Measurements from ENCODE around the gene CLBA1.

The CLBA1 gene

DNA sequence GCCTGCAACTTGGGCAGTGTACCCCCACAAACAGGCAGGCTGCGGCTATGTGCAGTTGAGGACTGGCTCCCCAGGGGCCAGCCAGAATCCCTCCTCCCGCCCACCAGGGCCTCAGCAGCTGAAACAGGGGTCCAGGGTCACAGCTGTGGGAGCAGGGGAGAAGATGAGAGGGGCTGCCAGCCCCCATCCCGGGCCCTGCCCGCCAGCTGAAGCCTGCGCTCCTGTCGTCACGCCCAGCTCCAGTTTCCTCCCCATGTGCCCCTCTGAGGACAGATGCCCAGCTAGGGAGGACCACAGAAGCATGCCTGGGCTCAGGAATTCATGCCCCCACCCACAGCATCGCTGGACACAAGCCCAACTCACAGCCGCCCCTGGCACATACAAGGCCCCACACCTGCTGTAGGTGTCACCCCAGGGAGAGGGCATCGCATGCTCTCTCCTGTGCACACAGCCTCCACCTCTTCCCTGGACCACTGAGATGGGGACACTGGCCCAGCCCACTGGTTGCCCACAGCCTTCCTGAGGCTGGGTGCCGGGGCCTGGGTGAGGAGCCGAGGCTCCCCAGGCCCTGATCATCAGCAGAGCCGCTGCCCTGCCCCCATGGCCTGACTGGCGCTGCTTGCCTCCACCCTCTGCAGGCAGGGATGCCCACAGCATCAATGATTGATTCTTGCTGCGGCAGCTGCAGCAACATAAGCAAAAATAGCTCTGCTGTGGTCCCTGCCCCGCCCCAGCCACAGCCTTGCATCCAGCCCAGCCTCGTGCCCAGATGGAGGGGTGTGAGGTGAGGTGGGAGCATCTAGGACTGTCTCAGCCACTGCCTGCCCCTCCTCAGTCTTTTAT, 3.7 kb upstream of the CLBA1 start:
- no peak for DNase-seq

DNA sequence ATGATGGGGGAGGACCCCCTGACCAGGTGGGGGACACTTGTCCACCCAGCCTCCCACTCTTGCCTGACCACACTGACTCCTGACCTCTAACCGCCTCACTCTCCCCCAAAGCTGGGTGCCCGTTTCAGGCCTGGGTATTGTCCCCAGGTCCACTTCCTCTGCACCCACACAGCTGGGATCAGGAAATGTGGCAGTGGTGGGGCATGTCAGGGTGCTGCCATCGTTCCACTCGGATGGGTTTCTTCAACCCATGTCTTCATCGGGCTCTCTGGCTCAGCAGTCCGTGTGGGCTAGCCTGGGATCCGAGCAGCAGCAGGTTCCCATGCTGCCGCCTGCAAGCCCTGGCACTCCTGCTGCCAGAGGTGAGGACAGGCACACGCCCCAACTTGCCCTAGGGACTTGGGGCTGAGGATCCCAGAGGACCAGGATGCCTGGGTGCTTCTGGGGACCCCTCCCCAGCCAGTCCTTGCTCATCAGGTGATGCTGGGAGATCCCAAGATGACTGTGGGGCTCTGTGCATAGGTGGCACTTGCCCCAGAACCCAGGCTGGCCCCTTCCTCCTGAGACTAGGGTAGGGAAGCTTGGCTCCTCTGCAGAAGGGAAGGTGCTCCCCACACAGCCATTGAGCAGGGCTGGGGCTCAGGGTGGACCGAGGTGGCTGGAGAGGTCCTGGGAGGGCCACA, 2.9 kb upstream of the CLBA1 start:
- no peak for DNase-seq

DNA sequence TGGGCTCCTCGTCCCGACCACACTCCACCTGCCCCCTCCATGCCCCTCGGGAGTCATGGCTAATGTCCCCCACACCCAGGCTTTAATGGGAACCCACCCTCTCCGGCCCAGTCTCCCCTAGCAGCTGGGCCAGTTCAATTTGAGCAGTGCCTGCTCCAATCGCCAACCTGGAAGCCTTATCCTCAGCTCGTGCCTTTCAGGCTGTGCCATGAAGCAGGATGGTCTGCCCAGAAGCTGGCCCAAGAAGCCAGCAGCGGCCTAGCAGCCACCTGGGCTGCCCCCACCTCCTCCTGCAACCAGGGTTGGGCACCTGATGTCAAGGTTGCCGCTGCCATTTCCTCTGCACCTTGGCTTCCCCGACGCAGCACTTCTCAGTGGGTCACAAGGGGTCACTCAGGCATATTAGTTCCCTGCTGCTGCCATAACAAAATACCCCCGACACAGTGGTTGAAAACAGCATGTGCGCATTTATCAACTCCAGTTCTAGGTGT, 2.3 kb upstream of the CLBA1 start:
- no peak for DNase-seq

DNA sequence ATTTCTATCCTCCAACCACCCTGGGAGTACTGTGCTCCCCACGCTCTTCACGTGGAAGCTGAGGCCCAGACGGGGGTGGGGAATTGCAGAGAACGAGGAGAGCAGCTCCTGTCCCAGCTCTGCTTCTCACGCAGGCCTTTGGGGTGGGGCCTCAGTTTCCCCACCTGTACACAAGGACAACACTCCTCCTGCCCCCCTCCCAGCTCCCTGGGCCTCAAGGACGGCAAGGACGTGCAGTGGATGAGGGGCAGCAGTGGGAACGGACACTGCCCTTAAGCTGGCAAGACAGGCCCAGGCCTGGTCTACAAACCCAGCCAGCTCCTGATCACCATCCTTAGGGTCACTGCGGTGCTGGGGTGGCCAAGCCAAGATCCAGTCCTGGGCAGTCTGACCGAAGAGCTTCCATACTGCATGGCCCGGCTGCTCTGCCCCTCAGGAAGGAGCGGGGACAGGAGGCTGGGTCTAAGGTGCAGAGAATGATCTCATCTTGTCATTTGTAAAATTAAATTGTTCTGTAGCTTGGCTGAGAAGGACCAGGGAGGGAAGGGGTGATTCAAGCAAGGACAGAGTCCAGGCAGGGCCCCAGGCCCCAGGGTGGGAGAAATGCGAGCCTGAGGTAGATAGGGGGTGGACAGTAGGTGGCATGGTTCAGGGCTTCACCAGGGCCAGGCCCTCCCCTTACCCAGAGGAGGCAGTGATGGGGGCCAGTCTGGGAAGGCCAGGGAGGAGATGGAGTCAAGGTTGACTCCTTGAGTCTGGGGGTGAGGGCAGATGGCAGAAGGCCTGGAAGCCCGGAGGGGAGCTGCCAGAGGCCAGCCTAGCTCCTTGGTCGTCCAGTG, 1.3 kb upstream of the CLBA1 start:
- no peak for DNase-seq

DNA sequence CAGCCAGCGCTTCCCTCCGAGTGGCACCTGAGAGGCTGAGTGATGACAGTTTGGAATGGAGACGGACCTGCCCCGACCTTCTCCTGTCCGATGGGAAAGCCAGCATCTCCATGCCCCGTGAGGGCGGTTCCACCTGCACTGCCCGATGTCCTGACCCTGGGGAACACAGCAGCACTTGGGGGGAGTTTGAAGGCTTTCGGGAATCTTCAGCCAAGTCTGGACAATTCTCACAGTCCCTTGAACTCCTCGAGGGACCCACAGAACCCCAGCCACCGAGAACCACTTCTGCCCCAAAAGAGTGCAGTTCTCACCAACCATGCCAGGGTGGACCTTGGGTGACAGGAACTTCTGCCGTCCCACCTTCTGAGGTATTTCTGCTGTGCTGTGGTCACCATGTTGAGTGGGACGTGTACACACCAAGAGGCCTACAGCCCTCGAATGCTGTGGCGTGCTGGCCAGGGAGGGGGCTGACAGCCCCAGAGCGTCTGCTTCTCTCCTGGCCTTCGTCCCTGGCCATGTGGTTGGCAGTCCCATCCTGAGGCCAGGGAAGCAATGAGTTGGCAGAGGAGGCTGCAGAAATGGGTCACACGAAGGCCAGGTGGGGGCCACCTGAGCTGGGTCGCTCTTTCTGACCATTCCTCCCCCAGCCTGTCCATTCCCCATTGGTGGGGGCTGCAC, 1.0 kb downstream of the CLBA1 start:
- DNase-seq, result no peak

DNA sequence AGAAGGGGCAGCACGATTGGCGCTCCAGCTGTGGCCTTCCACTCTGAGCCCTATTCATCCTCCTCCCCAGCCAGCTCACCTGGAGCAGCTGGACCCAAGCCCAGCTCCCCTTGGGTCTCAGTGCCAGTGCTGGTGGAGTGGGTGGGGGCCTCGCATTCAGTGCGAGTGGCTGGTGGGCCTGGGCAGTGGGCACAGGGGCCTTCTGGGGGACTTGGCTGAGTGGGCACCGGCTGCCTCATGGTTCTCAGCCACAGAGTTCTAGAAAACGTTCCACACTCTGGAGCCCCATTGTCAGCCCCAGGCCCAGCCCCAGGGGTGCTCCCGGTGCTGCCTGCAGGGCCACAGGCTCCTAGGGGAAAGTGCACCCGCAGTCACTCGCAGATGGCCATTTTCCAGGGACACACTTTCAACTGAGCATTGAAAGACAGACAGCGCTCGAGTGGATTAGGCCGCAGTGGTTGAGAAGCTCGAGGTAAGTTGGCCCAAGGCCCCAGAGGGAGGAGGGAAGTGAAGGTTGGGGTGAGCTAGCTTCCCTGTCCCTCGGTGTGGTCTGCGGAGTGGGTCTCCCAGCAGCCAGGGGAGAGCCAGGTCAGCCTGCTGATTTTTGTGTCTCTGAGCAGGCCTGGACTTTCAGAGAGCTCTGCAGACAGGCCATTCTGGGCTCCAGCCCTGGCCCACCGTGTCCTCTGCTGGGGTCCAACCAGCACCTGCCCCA, 3.8 kb downstream of the CLBA1 start:
- no peak for DNase-seq

DNA sequence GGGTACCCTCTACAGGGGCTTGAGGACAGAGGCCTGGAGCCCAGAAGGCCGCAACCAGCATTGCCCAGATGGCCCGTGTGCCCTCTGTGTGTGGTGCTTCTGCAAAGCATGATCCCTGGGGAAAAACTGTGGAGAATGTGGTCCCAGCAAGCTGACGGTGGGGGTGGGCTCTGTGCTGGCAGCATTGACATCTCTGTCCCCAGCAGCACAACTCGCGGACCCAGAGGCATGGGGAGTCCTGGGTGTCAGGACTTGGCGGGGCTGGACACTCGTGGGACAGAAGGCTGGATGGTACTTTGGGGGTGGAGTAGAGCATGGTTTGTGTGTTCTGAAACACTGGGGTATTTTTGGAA, 4.3 kb downstream of the CLBA1 start:
- DNase-seq, result no peak

DNA sequence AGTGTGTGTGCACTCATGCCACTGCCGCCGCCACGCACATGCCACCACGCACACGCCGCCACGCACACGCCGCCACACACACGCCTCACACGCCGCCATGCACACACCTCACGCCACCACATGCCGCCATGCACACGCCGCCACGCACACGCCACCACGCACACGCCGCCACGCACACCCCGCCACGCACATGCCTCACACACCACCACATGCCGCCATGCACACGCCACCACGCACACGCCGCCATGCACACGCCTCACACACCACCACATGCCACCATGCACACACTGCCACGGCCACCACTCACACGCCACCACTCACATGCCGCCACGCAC, 6.3 kb downstream of the CLBA1 start:
- DNase-seq, result no peak

DNA sequence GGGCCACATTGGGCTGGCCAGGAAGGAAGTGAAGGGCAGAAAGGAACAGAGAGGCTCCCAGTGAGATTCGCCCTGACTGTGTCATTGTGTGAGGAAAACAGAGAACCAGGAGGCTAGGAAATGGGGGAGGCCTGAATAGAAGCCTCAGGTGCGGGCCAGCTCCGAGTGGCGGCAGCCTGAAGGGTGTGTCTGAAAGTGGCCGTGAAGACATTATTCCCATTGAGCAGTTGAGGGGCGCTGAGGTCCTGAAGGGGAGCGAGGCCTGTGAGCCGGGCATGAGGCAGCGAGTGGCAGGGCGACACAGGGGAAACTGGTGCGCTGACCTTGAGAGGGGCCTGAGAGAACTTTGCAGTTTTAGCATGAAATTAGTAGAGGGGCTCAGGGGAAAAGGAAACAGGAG, 6.9 kb downstream of the CLBA1 start:
- no peak for DNase-seq

DNA sequence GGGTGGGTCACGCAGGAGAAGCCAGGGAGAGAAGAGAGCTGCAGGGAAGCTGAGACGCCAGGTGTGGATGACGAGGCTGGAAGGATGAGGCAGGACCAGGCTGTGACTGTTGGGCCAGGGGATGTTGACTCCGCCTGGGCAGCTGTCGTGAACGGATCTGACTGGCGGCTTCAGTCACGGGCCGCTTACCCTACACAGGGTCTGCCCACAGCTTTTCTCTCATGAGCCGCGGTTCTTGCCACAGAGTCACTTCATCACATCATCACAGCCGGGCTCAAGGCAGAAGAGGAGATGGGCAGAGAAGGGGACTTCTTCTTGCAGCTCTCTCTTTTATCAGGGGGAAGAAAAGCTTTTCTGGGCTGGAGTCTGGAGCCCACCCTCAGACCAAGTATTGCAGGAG, 7.7 kb downstream of the CLBA1 start:
- no peak for DNase-seq

DNA sequence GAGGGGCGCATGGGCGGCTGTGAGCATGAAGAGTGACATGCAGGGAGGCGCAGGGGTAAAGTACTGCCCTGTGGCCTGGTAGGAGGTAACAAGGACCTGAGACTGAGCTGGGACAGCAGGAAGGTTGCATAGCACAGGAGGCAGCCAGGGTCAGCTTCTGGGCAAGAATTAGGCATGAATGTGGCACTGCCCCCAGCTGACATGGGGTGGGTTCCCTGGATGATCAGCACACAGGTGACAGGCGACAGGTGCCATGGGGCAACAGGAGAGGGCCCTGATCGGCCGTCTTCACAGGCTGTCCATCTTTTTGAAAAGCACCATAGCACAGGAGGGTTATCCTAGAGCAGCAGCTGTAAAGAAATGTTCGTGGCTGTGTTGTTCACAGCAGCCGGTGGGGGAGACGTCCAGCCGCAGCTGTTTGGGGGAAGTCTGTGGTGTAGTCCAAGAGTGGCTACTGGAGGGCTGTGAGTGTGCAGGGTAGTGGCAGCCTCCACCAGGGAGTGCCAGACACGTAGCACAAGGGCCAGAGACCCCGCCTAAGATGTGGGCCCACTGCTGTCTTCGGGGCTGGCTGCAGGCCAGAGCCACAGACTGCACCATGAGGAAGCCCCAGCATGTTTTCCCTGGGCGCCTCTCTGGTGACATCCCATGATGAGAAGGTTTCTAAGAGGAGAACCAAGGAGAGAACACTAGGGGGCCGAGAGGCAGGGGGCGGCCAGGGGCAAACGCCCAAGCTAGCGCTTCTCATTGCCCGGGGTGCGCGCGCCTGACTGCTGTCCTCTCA, 8.4 kb downstream of the CLBA1 start:
- no peak for DNase-seq

DNA sequence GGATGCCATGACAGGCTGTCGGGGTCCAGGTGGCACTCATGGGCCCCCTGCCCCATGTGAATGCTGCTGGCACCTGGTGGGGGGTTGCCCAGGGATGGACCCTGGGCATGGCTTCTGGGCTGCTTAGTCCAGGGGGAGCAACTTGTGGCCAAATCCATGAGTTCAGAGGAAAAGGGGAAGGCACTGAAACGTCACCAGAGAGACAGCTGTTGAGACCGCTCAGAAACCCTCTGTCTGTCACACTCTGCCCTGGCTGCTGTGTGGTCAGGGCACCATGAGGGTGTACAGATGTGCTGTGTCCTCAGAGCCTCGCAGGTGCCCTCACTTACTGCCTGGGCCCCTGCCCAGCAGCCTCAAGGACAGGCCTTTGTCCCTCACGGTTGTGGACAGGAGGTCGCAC, 9.4 kb downstream of the CLBA1 start:
- no peak for DNase-seq

DNA sequence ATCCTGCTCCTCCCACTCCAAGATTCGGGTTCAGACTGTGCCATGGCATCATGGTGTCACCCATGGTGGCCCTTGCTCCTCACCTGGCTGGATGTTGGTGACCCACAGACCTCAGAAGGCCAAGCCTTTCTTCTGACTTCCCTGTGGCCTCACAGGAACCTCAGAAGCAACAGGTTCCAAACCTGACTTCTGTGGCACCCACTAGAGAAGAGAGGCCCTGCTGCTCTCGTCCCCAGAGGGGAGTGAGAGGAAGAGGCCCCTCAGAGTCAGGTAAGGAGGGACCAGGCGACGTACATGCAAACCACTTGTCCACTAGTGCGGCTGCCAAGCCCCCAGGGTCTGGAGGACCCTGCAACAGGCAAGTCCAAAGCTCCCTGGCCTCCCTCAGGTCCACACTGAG, 10.4 kb downstream of the CLBA1 start:
- no peak for DNase-seq

DNA sequence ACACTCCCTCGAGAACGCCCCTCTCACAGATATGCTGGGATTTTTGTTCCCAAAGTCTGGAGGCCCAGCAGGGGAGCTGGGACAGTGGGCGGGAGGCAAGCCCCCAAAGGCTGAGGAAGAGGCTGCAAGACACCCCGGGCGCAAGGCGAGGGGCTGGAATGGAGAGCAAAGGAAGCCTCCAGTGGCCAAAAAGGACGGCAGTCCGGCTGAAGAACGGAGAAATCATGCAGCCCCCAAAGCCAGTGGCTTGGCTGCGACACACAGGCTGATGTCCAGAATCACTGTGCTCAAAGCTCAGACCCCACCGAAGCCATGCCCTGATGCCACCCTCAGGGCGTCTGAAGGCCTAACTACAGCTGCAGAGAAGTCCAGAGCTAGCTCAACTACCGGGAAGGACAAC, 10.9 kb downstream of the CLBA1 start:
- no peak for DNase-seq

DNA sequence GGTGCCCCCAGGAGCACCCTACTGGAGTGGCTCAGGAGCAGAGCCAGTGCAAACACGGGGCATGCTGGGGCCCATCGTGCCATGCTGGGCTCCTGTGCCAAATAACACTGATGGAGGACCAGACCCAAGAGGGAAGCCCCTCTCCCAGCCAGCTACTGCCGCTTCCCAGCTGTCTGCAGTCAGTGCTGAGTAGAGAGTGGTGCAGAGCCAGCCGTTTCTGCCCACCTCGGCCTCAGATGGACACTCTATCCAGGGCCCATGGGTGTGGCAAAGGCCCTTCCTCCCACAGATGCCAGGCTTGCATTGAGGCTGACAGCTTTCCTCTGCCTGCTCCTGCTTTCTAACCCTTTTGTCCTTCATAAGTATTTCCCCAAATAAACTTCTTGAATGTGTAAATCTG, 13.2 kb downstream of the CLBA1 start:
- DNase-seq, result no peak

DNA sequence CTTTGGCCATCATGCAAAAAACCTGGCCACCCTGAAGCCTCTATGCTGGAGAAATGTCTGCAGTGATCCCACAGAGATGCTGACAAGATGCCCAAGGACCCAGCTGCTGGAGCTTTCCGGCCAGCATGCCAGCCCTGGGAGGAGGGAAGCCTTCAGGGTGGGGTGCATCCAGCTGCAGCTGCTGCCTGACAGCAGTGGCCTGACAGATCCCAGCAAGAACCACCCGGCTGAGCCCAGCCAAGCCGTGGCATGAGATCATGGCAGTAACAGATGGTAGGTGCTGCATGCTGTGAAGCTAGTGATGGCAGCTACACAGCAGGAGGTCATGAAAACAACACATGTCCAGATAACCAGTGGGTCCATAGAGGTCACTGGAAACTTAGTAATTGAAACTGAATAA, 13.8 kb downstream of the CLBA1 start:
- DNase-seq, result no peak

DNA sequence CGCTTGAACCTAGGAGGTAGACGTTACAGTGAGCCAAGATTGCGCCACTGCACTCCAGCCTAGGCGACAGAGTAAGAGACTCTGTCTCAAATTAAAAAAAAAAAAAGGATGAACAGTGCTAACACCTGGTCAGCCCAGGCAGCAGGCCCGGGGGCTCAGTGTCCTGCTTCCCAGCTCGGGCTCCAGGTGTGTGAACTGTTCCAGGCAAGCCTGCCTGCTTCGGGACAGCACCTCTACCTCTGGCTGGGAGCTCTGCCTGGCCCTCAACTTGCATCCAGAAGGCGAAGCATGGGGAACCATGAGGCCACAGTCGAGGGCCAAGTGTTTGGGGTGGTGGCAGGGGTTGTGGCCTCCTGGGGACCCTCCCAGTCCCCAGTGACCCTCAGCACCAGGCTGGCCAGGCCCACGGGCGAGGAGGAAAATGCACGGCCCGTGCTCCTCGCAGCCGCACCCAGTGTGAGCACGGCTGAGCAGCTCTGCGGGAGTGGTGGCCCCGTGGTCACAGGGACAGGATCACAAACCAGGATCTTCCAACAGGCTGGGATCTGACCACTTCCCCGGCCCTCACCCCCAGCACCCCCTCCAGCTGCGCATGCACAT, 19.8 kb downstream of the CLBA1 start:
- no peak for DNase-seq

DNA sequence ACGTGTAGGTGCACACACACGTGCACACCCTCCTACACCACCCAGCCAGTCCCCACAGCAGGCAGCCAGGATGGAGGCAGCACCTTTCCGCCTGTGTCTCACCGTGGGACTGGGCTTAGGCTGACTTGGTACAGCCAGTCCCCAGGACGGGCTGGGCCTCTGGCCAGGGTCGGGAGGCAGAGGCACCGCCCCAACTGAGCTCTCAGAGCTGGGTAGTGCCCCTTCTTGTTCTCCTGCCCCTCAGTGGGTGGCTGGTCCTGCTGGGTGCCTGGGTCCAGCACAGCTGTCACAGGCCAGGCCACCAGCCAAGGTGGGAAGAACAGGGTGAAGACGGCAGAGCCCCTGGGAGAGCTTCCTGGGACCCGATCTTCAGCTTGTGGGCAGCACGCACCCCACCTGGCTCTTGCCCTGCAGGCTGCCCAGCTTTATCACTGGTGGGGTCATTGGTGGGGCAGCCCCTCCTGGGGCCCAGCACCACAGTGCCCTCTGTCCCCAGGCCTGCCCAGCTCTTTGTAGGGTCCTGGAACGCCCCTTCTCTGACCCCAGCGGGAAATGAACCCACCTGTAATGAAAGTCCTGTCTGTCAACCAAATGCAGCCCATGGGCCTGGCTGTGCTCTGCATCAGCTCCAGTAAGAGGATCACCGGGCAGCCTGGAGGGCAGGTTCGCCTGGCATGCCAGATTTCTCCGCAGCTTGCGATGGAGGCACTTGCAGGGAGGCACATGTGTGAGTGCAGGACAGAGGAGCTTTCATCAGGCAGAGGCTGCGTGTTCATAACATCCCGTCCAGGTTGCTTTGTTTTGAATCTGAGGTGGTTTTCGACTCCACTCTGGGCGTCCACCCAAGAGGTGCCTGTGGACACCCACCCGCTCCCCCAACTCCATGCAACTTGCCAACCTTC, 20.6 kb downstream of the CLBA1 start:
- DNase-seq, result no peak

DNA sequence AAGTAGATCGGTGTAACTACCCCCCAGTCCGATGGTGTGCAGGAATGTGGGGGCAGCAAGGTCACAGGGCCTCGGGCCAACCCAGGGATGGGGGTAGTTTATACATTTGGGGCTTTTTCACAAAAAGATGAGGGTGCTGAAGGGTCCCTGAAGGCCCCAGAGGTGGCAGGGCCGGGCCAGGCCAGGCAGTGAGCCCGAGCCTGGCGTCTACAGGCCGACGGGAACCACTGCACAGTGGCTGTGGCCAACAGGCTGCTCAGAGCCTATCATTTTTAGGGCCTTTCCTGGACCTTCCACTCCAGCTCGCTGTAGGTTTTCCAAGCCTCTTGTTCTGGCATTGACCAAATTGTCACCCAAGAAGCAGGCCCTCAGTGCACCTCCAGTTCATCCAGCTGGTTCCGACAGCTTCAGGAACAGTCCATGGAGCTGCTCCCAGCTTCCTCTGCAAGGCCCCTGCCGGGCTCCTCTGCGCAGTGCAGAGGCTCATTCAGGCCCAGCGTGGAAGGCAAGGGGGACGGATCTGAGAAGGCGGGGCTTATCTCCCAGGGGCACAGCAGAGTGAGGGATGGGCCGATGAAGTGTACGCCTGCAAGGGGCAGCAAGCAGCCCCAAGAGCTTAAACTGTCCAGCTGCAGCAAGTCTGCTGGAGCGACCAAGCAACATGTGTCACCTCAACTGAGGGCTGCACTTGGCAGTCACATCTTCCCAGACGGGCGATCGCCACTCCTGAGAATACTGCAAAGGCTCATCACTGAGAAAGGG, 21.4 kb downstream of the CLBA1 start:
- DNase-seq, result no peak
